IMR-90 (cell line): Measurements from ENCODE around the gene LRRC61.

Experiments
- BHLHE40 ChIP-seq: fragments of 150-350 bp; IDR thresholded peaks from 2 replicates; pipeline ENCODE4 v1.6.1; 2016; ENCODE audit warnings: mild to moderate bottlenecking, low read depth, low read length
- CEBPB ChIP-seq: IDR thresholded peaks from 2 replicates; pipeline ENCODE4 v1.6.1; 2012; ENCODE audit warnings: low read depth, low read length, improper control_type of control experiment
- CHD1 ChIP-seq: IDR thresholded peaks from 2 replicates; pipeline ENCODE4 v1.6.1; 2012; ENCODE audit warnings: low read depth, low read length, improper control_type of control experiment
- MAFK ChIP-seq: IDR thresholded peaks from 2 replicates; pipeline ENCODE4 v1.6.1; 2012; ENCODE audit warnings: low read depth, low read length, improper control_type of control experiment
- MAZ ChIP-seq: IDR thresholded peaks from 2 replicates; pipeline ENCODE4 v1.6.1; 2012; ENCODE audit warnings: low read depth, mild to moderate bottlenecking, low read length, improper control_type of control experiment, moderate library complexity, borderline replicate concordance
- NFE2L2 ChIP-seq: fragments of 150-350 bp; IDR thresholded peaks from 2 replicates; pipeline ENCODE4 v1.6.1; 2016; ENCODE audit warnings: low read depth, mild to moderate bottlenecking, low read length
- POLR2A ChIP-seq: IDR thresholded peaks from 2 replicates; pipeline ENCODE4 v1.6.1; 2012; ENCODE audit warnings: mild to moderate bottlenecking, low read depth, low read length
- RCOR1 ChIP-seq: IDR thresholded peaks from 2 replicates; pipeline ENCODE4 v1.6.1; 2012; ENCODE audit warnings: mild to moderate bottlenecking, low read length, improper control_type of control experiment; ENCODE audit not compliant: insufficient replicate concordance
- RFX5 ChIP-seq: IDR thresholded peaks from 2 replicates; pipeline ENCODE4 v1.8.0; 2012; ENCODE audit warnings: low read depth, mild to moderate bottlenecking, low read length, moderate library complexity
- USF2 ChIP-seq: fragments of 150-350 bp; IDR thresholded peaks from 2 replicates; pipeline ENCODE4 v1.6.1; 2017; ENCODE audit warnings: mild to moderate bottlenecking, antibody characterized with exemption, low read length, low read depth
- TF ChIP-seq, protein P1 (sequence below): conservative IDR thresholded peaks from 2 replicates; pipeline ENCODE4 v1.5.1; 2012; ENCODE audit warnings: mild to moderate bottlenecking, low read depth, low read length, improper control_type of control experiment

DNA sequence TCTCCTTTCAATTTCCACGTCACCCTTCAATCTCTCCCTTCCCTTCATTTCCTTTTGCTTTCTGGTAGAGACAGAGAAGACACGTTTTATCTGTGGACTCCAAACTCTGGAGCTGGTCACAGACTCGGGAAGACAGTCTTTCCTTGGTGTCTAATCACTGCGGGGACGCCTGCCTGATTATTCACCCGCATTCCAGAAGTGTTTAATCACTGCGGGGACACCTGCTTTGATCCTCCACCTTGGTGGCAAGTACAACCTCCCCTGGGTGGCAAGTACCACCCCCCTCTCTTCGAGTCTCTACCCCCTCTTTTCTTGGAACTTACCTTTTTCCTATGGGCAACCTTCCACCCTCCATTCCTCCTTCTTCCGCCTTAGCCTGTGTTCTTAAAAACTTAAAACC is 15.3 kb upstream of the LRRC61 start:
- TF ChIP-seq, protein P1, sequence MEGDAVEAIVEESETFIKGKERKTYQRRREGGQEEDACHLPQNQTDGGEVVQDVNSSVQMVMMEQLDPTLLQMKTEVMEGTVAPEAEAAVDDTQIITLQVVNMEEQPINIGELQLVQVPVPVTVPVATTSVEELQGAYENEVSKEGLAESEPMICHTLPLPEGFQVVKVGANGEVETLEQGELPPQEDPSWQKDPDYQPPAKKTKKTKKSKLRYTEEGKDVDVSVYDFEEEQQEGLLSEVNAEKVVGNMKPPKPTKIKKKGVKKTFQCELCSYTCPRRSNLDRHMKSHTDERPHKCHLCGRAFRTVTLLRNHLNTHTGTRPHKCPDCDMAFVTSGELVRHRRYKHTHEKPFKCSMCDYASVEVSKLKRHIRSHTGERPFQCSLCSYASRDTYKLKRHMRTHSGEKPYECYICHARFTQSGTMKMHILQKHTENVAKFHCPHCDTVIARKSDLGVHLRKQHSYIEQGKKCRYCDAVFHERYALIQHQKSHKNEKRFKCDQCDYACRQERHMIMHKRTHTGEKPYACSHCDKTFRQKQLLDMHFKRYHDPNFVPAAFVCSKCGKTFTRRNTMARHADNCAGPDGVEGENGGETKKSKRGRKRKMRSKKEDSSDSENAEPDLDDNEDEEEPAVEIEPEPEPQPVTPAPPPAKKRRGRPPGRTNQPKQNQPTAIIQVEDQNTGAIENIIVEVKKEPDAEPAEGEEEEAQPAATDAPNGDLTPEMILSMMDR, result no peak
- TF ChIP-seq POLR2A (no peak), CEBPB (no peak), USF2 (no peak), NFE2L2 (no peak), RCOR1 (no peak), MAZ (no peak), BHLHE40 (no peak), RFX5 (no peak), MAFK (no peak), CHD1 (no peak)
